A549 (cell line): Measurements from ENCODE around the gene ACBD6.

Source experiments
- BHLHE40 ChIP-seq: IDR thresholded peaks from 2 replicates; pipeline ENCODE4 v1.6.1; 2012; ENCODE audit warnings: low read depth, low read length, inconsistent platforms
- CHD2 ChIP-seq: fragments of 150-350 bp; IDR thresholded peaks from 2 replicates; pipeline ENCODE4 v1.6.1; 2014; ENCODE audit warnings: low read length; ENCODE audit not compliant: partially characterized antibody
- CTCF ChIP-seq: fragments of >200 bp; sonication (Bioruptor Twin); formaldehyde crosslinking; IDR thresholded peaks from 3 replicates; pipeline ENCODE4 v1.5.1; 2016
- EP300 ChIP-seq, 2 experiments: fragments of >200 bp; sonication (Bioruptor Twin); formaldehyde crosslinking; IDR thresholded peaks; 2 replicates in 1 of 2; 3 replicates in 1 of 2; pipeline ENCODE4 v1.6.1; 2016 to 2017
- ESRRA ChIP-seq: fragments of 150-350 bp; IDR thresholded peaks from 2 replicates; pipeline ENCODE4 v1.6.1; 2014; ENCODE audit warnings: mild to moderate bottlenecking, low read length, borderline replicate concordance
- JUNB ChIP-seq: fragments of >200 bp; sonication (Bioruptor Twin); formaldehyde crosslinking; IDR thresholded peaks from 2 replicates; pipeline ENCODE4 v1.6.1; 2016
- MAFK ChIP-seq: fragments of 450-650 bp; IDR thresholded peaks from 2 replicates; pipeline ENCODE4 v1.6.1; 2014; ENCODE audit not compliant: partially characterized antibody
- MAX ChIP-seq: IDR thresholded peaks from 2 replicates; pipeline ENCODE4 v1.6.1; 2012
- POLR2A ChIP-seq: IDR thresholded peaks from 2 replicates; pipeline ENCODE4 v1.6.1; 2012; ENCODE audit warnings: mild to moderate bottlenecking, low read length
- POLR2AphosphoS2 ChIP-seq: conservative IDR thresholded peaks from 2 replicates; pipeline ENCODE4 v1.6.1; 2012; ENCODE audit warnings: low read length, improper control_type of control experiment, inconsistent platforms
- RCOR1 ChIP-seq: fragments of 150-350 bp; IDR thresholded peaks from 2 replicates; pipeline ENCODE4 v1.6.1; 2014; ENCODE audit warnings: antibody characterized with exemption, low read length, low read depth
- ZSCAN20 ChIP-seq: fragments of 250-450 bp; sonication (Bioruptor Pico); IDR thresholded peaks from 2 replicates; pipeline ENCODE4 v1.8.0; 2022; ENCODE audit warnings: mild to moderate bottlenecking, moderate library complexity

- TF ChIP-seq POLR2A (no peak), EP300 (IDR thresholded peaks at IDR 0.05) (no peak), BHLHE40 (no peak), CTCF (no peak), CHD2 (no peak), RCOR1 (no peak), MAFK (no peak), JUNB (no peak), ZSCAN20 (CRISPR knock-in tag) (no peak), MAX (no peak), ESRRA (no peak), POLR2AphosphoS2 (no peak)
Measured at GRCh38 chr1:180424848-180425457, 77.4 kb downstream of the ACBD6 start.
